Endothelial cell of umbilical vein (primary cell): ENCODE results near the gene LIPA. TPM values are rescaled to one million over a fixed set of nuclear protein-coding genes. Genes with fewer than 3 reads are reported as not detected.

Experiments used
- BruUV-seq: library from RNA; stranded (reverse); fragments of 400-500 nt; replicated peaks from 2 replicates; lab custom pipeline; 2021; lab: Mats Ljungman, UMichigan
- CTCF ChIA-PET: fragments of 300-600, 350-600 bp; sonication (Branson Sonifier 250); formaldehyde crosslinking; loops from one replicate; lab custom pipeline; 2021; ENCODE audit warnings: antibody characterized with exemption, inconsistent platforms; lab: Charles Lee
- POLR2A ChIA-PET: fragments of 300-600, 350-600 bp; sonication (Branson Sonifier 250); formaldehyde crosslinking; loops from one replicate; lab custom pipeline; 2021; ENCODE audit warnings: antibody characterized with exemption, inconsistent platforms; lab: Charles Lee
- DNase-seq: peaks from one replicate; pipeline ENCODE4 v3.0.0-alpha.2; 2011; ENCODE audit warnings: low read depth, low spot score
- FAIRE-seq: peaks from 2 replicates; lab custom pipeline; 2011; peaks lifted over from hg19 to GRCh38; lab: Jason Lieb, UNC
- H2AFZ ChIP-seq: 2 replicates; pipeline ENCODE4 v1.6.0; 2012; ENCODE audit warnings: low read depth, low read length, control low read depth, inconsistent platforms
- H3K27ac ChIP-seq: 2 replicates; pipeline ENCODE4 v1.5.1; 2011; ENCODE audit warnings: low read depth, mild to moderate bottlenecking, control low read depth, low read length, moderate library complexity; ENCODE audit not compliant: insufficient read depth
- H3K27me3 ChIP-seq, 2 experiments: 2 replicates each; pipeline versions ENCODE4 v1.6.0 to v1.6.1; 2011; ENCODE audit warnings: low read length in 2 of 2, mixed read lengths in 1 of 2; ENCODE audit not compliant: control insufficient read depth in 2 of 2, insufficient read depth in 2 of 2
- H3K36me3 ChIP-seq, 2 experiments: 2 replicates in 1 of 2; 3 replicates in 1 of 2; pipeline ENCODE4 v1.5.1; 2011; ENCODE audit warnings: low read length in 2 of 2, mild to moderate bottlenecking in 1 of 2, moderate library complexity in 1 of 2; ENCODE audit not compliant: control insufficient read depth in 2 of 2, insufficient read depth in 2 of 2; ENCODE audit errors: extremely low read depth in 1 of 2
- H3K4me1 ChIP-seq: 3 replicates; pipeline ENCODE4 v1.5.1; 2011; ENCODE audit warnings: mild to moderate bottlenecking, low read length; ENCODE audit not compliant: control insufficient read depth, insufficient read depth; ENCODE audit errors: extremely low read depth
- H3K4me2 ChIP-seq: 2 replicates; pipeline ENCODE4 v1.6.1; 2011; ENCODE audit warnings: low read length, control low read depth, mixed read lengths; ENCODE audit not compliant: insufficient read depth
- H3K4me3 ChIP-seq, 3 experiments: fragments of 200-600 bp in 1 of 3; sonication (generic), shearing (Covaris generic) in 1 of 3; replicated peaks in 1 of 3; 2 replicates each; pipeline ENCODE4 v1.5.1; 2011 to 2016; ENCODE audit warnings: control low read depth in 3 of 3, low read length in 3 of 3, mild to moderate bottlenecking in 2 of 3, inconsistent platforms in 1 of 3, low read depth in 1 of 3, moderate library complexity in 1 of 3; ENCODE audit not compliant: insufficient read depth in 1 of 3
- H3K79me2 ChIP-seq: 2 replicates; pipeline ENCODE4 v1.6.0; 2012; ENCODE audit warnings: low read length, inconsistent platforms; ENCODE audit not compliant: control insufficient read depth, insufficient read depth
- H3K9ac ChIP-seq: replicated peaks from 2 replicates; pipeline ENCODE3; 2011; ENCODE audit warnings: low read length, control low read depth; ENCODE audit not compliant: insufficient read depth; ENCODE audit errors: extremely low read depth
- H3K9me1 ChIP-seq: replicated peaks from 3 replicates; pipeline ENCODE4 v1.6.0; 2011; ENCODE audit warnings: mild to moderate bottlenecking, low read length; ENCODE audit not compliant: control insufficient read depth, insufficient read depth; ENCODE audit errors: extremely low read depth
- H3K9me3 ChIP-seq: replicated peaks from 2 replicates; pipeline ENCODE4 v1.5.1; 2012; ENCODE audit warnings: low read length, inconsistent platforms; ENCODE audit not compliant: control insufficient read depth, insufficient read depth
- H4K20me1 ChIP-seq: replicated peaks from 2 replicates; pipeline ENCODE3; 2011; ENCODE audit warnings: mild to moderate bottlenecking, low read length; ENCODE audit not compliant: control insufficient read depth, insufficient read depth; ENCODE audit errors: extremely low read depth
- CTCF ChIP-seq, 2 donors: IDR thresholded peaks; 1 replicate in 1 of 2; 2 replicates in 1 of 2; pipeline ENCODE4 v1.5.1; 2011; ENCODE audit warnings: low read length in 2 of 2, mild to moderate bottlenecking in 2 of 2, moderate library complexity in 2 of 2, control low read depth in 1 of 2, inconsistent platforms in 1 of 2, low read depth in 1 of 2; ENCODE audit not compliant: insufficient read depth in 1 of 2; ENCODE audit errors: extremely low read depth in 1 of 2
- EZH2 ChIP-seq: IDR thresholded peaks from 2 replicates; pipeline ENCODE4 v1.6.1; 2012; ENCODE audit warnings: borderline replicate concordance, low read depth, mild to moderate bottlenecking, moderate library complexity, low read length, inconsistent platforms; ENCODE audit not compliant: severe bottlenecking
- FOS ChIP-seq: IDR thresholded peaks from 2 replicates; pipeline ENCODE4 v1.6.1; 2011; ENCODE audit warnings: mild to moderate bottlenecking, low read length, moderate library complexity, borderline replicate concordance; ENCODE audit not compliant: insufficient read depth
- GATA2 ChIP-seq: IDR thresholded peaks from 2 replicates; pipeline ENCODE4 v1.7.0; 2011; ENCODE audit warnings: low read depth, mild to moderate bottlenecking, moderate library complexity, mixed read lengths, low read length; ENCODE audit not compliant: insufficient read length, insufficient read depth
- JUN ChIP-seq: IDR thresholded peaks from 2 replicates; pipeline ENCODE4 v1.6.1; 2011; ENCODE audit warnings: borderline replicate concordance, low read depth; ENCODE audit not compliant: insufficient read length, insufficient read depth
- MAX ChIP-seq: IDR thresholded peaks from 2 replicates; pipeline ENCODE4 v1.6.1; 2011; ENCODE audit not compliant: insufficient read depth, insufficient read length
- MYC ChIP-seq: IDR thresholded peaks from one replicate; pipeline ENCODE4 v1.6.1; 2011; ENCODE audit warnings: mild to moderate bottlenecking, low read depth, low read length
- POLR2A ChIP-seq: IDR thresholded peaks from 2 replicates; pipeline ENCODE4 v1.6.1; 2012; ENCODE audit warnings: low read depth, mild to moderate bottlenecking, control low read depth, low read length
- POLR2AphosphoS5 ChIP-seq: IDR thresholded peaks from 2 replicates; pipeline ENCODE4 v1.6.1; 2012; ENCODE audit warnings: low read depth, mild to moderate bottlenecking, control low read depth, low read length, moderate library complexity; ENCODE audit not compliant: insufficient read depth
- dilution Hi-C: fragments of 300-500 bp; cut with MboI; formaldehyde crosslinking; loops from one replicate; pipeline ENCODE4 v1.15.0; 2019; ENCODE audit warnings: low sequenced_read_pairs; ENCODE audit not compliant: extremely low pct_ligation_motif_present
- intact Hi-C: fragments of 100-400 bp; cut with micrococcal nuclease; formaldehyde crosslinking; loops from one replicate; pipeline ENCODE4 v1.10.0; 2022
- polyA plus RNA-seq, 4 experiments: library from polyadenylated mRNA; depleted of rRNA in 3 of 4; stranded (reverse) in 3 of 4; unstranded in 1 of 4; fragments of >200 nt; gene quantifications; 2 replicates each; pipeline versions ENCODE4 v1.2.1 to v1.2.3, GENCODE V29; 2011 to 2012; ENCODE audit warnings: missing spikeins in 1 of 4
- total RNA-seq: library from RNA; stranded (reverse); gene quantifications from 2 replicates; pipeline ENCODE4 v1.2.3, GENCODE V29; 2021

The LIPA gene
- total and polyA plus RNA-seq, 2 donors (not counting 3 experiments of a cell fraction or from before 2014, with no cell fraction given), result 24.0 to 41.1 TPM

GRCh38 chr10:89262086-89263051, 10.8 kb upstream of the LIPA start:
- no peaks in the 10 kb centered on the region for H3K79me2 ChIP-seq
- no peak overlapping the region for H3K9ac ChIP-seq
- H3K4me2 ChIP-seq, result no peak overlapping the region
- no peaks in the 10 kb centered on the region for H3K9me1 ChIP-seq
- dilution Hi-C loops (no loop called here), intact Hi-C loops (no loop called here)
- POLR2A ChIA-PET, result no interaction called here
- no peaks in the 10 kb centered on the region for H3K4me1 ChIP-seq
- FAIRE-seq (no peak), DNase-seq (no peak)
- no peaks in the 10 kb centered on the region for H3K36me3 ChIP-seq
- no peak for TF ChIP-seq EZH2
- no peak for TF ChIP-seq GATA2
- TF ChIP-seq MYC, result no peak
- TF ChIP-seq CTCF (IDR thresholded peaks at IDR 0.05; ENCODE audit: extremely low read depth in 1 of 2, insufficient read depth in 1 of 2, low read depth in 1 of 2, low read length in 2 of 2), result no peak
- TF ChIP-seq POLR2AphosphoS5, result no peak
- no peak for TF ChIP-seq POLR2A
- TF ChIP-seq JUN, result no peak
- no peak for TF ChIP-seq MAX
- no peak for TF ChIP-seq FOS
- no peak overlapping the region for H3K27ac ChIP-seq
- CTCF ChIA-PET, result interaction anchor here (0.5 to 1.3 kb wide), 3 partner anchors 13 to 1163 kb away, joined by 3 to 5 read pairs (median 4); no protein-coding TSS in a partner anchor
- no peaks in the 10 kb centered on the region for H3K9me3 ChIP-seq
- peaks cover 57 to 69% of the 10 kb centered on the region in 2 experiments for H3K27me3 ChIP-seq
- no TSS peak for BruUV-seq
- H4K20me1 ChIP-seq, result no peaks in the 10 kb centered on the region
- H3K4me3 ChIP-seq, result no peak overlapping the region
- no peak overlapping the region for H2AFZ ChIP-seq
